GOT3 (cell line): Measurements from ENCODE around the gene SLC17A8.
"Not testable (repeated sequence)": the region's sequence is repeated elsewhere in the genome, so short reads cannot be mapped to it uniquely, and the experiment has no call there.

Experiments used
- DNase-seq: peaks from one replicate; lab custom pipeline; 2025; ENCODE audit warnings: mixed read lengths; lab: John Stamatoyannopoulos, UW

SLC17A8 gene

DNA sequence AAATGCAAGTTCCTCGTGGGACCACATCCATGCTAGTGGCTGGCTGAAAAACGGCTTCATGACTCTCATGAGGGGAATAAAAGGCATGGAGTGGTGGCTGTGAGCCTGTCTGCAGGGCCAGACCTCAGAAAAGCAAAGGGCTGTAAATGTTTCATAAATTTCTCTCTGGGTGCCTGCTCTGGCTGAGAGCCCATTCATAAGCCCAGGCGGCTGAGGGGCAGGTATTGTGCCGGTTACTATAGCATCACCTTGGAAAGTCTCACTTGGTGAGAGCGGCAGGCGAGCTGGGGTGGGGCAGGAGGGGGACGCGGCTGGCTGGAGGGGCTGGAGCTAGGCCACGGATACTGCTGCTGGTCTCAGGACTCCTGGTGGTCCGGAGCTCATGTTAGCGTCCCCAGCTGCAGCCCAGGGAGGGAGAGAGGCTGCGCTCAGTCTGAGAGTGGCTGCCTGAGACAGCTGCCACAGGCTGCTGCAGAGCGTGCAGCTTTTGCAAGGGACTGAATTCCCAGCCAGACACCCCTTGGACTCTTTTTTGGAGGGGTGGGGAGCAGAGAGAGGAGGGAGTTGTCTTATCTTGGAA is at the start of gene SLC17A8:
SLC17A8 (plus strand) TSS at position 431 of the 580 bp plus-strand sequence. CDS start 318 bp downstream, outside the sequence.
- DNase-seq: no peak

DNA sequence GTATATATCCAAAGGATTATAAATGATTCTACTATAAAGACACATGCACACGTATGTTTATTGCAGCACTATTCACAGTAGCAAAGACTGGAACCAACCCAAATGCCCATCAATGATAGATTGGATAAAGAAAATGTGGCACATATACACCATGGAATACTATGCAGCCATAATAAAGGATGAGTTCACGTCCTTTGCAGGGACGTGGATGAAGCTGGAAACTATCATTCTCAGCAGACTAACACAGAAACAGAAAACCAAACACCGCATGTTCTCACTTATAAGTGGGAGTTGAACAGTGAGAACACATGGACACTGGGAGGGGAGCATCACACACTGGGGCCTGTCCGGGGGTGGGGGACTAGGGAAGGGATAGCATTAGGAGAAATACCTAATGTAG is 48.7 kb upstream of the SLC17A8 start:
- not testable (repeated sequence) for DNase-seq

DNA sequence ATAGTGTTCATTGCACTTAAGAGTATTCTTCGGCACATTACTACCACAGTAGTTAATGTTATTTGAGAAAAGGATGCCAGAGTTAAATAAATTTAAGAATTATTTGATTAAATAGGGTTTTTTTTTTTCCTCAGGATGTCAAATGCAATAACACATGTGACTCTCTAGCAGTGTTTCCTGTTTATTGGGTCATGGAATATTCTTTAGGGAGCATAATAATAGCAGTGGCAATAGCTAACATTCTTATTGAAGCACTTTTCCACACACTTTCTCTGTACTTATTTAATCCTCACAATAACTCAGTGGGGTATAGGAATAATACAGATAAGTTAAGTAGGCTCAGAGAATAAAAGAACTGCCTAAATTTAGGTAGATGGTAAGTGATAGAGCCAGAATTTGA is 45.6 kb upstream of the SLC17A8 start:
- no peak for DNase-seq

DNA sequence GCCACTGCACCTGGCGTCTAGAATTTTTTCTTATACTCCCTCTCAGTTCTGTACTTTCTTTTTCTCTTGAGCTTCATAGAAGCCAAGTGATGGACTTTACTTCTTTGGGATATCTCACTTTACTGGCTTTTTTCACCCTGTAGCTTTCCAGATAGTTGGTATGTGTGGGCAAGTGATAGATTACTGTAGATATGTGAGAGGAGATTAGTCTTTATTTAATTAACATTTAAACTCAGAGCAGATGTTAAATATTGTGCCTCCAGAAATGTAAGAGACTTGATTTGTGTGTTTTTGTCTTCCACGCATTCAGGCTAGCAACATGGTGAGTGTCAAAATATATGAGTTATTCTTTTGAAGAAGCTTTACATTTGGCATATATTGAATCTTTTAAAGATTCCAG is 39.5 kb upstream of the SLC17A8 start:
- no peak for DNase-seq

DNA sequence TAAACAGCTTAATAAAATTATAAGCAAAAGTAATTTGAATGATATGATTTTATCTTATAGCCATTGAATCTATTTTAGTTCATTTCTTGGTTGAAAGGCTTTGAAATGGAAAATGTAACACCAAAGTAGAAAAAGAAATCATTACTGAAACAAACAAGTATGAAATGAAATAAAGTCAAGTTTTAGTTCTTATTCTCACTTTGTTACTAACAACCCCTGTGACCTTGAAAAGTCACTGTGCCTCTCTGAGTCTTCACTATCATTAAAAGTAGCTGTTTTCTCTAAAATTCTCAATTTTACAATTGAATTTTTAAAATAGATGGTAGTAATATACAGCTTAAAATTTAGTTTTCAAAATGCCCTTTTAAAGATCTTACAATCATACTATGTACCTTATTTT is 32.4 kb upstream of the SLC17A8 start:
- DNase-seq: no peak

DNA sequence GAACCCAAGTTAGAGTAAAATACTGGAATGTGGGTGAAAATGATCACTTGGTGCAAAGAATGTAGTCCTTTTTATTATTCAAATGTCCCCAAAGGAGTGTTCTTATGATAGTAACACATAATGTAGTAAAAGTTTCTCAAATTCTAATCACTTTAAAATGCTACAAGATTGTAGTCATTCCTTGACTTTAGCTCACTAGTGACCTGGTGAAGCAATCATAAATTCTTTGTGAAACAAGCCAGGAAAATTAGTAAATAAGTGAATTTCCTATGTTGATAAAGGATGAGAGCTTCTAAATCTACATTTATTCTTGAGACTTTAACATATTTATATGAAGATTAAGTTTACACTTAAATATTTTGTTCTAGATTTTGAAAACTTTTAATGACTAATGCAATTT is 30.7 kb upstream of the SLC17A8 start:
- DNase-seq: no peak

DNA sequence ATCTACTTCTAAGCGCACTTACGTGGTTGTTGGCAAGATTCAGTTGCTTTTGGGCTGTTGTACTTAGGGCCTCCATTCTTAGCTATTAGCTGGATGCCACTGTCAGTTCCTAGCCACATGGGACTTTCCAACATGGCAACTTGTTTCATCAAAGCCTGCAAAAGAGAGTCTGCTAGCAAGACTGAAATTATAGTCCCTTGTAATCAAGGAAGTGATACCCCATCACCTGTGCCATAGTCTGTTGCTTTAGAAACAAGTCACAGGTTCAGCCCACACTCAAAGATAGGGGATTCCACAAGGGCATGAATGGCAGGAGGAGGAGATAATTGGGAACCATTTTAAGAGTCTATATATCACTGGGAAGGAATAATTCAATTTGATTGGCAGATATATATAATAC is 27.1 kb upstream of the SLC17A8 start:
- DNase-seq: no peak

DNA sequence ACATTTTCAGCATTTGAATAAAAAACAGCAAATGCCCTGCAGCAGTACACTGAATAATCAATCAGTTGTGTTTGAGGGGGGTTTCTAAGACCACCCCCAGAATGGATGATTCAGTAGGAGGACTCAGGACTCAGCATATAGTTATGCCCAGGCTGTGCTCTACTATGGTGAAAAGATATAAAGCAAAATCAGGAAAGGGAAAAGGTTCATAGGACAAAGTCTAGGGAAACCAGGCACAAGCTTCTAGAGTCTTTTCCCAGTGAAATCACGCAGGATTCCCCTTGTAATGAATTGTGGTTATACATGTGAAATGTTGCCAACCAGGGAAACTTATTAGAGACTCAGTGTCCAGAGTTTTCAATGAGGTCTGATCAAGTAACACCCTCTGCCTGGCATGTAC is 25.0 kb upstream of the SLC17A8 start:
- DNase-seq: no peak

DNA sequence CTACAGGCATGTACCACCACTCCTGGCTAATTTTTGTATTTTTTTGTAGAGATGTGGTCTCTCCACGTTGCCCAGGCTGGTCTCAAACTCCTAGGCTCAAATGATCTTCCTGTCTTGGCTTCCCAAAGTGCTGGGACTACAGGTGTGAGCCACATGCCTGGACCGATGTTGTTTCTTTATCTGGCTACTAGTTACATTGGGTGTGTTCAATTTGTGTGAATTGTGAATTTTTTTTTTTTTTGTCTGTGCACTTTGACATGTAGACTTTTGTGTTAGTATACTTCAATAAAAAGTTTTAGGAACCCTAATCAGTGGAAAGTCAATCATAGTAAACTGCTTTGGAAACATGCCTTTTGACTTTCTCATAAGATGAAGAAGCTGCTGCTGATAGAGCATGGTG is 24.0 kb upstream of the SLC17A8 start:
- no peak for DNase-seq

DNA sequence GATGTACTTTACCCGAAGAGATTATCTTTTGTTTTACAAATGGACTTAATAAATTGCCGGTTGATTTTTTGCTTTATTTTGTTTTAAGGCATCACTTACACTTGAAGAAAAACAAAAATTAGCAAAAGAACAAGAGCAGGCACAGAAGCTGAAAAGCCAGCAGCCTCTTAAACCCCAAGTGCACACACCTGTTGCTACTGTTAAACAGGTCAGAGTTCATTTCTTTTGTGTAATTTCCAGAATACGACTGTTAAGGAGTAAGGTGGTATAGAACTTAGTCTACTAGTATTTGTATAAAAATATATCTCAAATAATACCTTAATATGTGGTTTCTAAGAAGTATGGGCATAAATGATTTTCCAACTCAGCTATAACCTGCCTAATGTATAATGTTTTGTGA is 19.6 kb upstream of the SLC17A8 start:
- DNase-seq: no peak

DNA sequence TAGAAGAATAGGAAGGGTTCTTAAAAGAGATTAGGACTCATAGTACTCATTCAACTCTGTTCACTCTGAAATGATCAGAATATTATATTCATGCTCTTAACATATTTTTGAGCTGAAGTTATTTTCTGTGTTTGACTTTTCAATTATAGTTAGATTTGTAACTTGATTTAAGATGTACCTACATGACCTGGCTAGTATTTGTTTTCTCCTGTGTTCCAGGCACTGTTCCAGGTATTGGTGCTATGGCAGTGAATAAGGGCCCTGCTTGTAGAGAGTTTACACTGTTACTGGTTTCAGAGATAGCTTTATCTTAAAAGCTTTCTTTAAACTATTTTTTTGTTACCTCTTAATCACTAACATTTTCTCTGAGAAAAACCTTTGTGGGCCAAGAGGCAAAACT is 19.1 kb upstream of the SLC17A8 start:
- DNase-seq: no peak

DNA sequence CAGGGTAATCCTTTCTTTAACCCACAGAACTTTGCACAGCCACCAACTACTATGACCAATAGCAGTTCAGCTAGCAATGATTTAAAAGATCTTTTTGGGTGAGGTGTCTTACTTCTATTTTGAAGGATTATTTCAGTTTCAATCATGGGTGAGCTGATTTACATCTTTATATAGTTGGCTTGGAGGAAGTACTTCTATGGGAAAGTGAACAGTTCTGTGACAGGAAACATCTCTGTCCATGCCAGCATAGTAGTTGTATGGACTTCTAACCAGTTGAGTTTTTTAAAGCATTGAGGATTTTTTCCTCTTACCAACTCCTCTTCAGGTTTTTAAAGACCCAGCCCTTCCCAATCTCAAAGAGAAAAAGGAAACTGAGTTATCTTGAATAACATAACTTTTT is 17.8 kb upstream of the SLC17A8 start:
- DNase-seq: no peak

DNA sequence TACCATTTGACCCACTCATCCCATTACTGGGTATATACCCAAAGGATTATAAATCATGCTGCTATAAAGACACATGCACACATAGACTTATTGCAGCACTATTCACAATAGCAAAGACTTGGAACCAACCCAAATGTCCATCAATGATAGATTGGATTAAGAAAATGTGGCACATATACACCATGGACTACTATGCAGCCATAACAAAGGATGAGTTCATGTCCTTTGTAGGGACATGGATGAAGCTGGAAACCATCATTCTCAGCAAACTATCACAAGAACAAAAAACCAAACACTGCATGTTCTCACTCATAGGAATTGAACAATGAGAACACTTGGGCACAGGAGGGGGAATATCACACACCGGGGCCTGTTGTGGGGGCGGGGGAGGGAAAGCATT is 14.0 kb upstream of the SLC17A8 start:
- not testable (repeated sequence) for DNase-seq

DNA sequence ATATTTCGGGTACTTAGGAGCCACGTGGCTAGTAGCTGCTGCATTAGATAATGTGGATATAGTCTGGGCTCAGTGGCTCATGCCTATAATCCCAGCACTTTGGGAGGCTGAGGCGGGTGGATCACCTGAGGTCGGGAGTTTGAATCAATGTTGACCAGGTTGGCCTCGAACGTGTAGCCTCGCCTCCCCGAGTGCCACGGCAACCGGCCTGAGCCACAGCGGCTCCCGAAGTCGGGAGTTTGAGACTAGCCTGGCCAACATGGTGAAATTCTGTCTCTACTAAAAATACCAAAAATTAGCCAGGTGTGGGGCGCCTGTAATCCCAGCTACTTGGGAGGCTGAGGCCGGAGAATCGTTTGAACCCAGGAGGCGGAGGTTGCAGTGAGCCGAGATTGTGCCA is 12.5 kb upstream of the SLC17A8 start:
- DNase-seq: not testable (repeated sequence)

DNA sequence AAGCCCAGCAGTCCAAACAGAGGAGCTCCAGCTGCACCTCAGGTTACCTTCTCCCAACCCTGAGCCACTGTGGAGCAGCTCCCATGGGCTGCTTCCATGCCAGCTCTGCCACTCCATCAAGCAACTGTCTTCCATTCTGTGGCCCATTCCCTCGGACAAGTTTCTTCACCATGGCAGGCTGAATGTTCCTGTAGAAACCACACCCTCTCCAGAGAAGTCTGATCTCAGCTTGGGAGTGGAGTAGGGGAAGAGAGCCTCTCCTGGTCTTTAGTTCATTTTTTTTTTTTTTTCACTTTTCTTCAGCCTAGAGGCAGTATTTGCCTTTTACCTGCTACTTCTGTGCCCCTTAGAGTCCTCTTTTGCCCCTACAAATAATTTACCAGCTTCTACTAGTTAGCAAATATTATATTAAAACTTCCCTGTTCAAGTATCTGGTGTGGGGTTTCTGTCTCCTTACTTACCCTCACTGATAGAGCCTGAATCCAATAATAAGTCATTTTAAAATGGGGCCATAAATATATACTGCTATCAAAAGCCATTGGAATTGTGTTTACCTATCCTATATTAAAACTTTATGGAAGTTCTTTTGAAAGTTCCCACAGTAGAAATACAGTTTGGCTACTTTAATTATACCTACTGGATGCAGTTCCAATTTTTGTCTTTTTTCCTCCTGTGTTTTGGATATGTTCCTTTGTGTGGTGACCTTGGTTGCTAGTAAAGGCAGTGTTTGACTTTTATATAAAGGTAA is 11.7 kb upstream of the SLC17A8 start:
- DNase-seq: no peak

DNA sequence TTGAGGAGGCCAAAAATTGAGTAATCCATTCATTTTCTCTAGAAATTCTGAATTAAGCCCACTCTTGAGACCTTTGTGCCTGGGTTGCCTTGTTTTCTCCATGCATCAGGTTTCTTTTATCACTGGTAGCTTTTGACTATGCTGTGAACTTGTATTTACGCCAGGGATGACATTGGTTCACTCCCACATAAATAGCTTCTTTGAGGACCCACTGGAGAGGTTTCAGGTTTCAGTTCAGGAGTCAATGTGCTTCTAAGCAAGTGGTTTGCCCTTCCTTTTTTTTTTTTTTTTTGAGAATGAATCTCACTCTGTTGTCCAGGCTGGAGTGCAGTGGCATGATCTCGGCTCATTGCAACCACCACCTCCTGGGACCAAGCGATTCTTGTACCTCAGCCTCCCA is 10.2 kb upstream of the SLC17A8 start:
- DNase-seq: no peak

DNA sequence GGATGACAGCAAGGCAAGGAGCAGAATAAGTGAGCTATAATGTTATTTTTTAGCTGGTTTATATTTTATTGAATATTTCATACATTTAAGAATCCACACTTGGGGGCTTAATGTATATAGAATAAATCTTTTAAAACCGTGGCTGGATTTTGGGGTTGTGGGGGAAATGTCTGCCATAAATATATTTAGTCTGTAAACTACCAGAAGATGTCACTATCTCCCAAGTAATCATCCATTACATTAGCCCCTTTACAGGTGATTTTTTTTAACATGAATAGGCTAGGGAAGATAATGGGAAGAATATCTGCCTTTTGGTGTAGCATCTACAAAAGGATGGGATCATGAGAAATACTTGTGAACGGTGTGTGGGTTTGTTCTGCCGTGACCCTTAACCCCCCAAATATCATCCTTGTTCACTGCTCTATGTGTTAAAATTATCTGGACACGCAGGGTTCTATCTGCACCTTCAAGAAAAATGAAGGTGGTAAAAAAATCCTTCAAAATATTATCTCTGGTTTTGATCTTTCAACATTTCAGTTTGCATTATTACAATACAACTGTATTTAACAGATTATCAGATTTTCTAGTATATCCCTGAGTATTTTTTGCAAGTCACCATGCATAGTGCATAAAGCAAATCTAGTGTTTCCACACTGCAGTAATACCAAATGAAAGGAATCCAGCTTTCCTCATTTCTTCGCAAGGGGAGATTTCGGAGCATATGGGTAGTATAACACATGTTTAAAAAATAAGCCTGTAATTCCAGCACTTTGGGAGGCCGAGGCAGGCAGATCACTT is 8.0 kb upstream of the SLC17A8 start:
- no peak for DNase-seq

DNA sequence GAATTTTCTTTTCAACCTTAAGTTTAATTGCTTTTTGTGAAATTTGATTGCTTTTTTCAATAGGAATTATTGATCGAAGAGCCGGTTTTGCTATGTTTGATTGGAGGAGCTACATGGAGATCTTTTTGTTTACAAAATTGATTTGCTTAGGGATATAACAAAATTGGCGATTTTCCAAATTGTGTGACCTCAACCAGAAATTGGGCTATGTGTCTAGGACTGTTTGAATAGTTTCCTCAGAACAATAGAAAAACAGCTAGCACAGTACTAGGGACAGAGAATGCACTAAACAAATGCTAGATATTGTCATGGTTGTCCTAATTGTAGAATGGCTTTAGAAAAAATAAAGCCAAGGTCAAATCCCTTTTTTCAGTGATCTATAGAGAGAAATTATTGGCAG is 2.4 kb downstream of the SLC17A8 start:
- no peak for DNase-seq

DNA sequence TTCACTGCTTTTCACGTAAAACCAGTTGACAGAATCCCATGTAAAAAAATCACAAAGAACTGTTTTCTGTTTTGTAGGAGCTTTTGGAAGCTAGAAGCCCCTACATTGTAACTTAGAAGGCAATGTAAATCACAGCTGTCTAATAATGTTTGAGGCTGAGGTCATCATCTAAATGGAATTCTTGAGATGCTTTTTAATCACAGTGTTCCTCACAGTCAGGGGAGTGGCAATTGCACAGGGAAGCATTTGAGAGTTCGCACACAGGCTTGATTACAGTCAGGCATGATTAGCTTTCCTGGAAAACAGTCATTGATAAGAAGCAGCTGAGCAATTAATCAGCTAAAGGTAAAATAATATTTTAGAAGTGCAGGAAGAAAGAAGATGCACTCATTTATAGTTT is 2.9 kb downstream of the SLC17A8 start:
- DNase-seq: no peak

DNA sequence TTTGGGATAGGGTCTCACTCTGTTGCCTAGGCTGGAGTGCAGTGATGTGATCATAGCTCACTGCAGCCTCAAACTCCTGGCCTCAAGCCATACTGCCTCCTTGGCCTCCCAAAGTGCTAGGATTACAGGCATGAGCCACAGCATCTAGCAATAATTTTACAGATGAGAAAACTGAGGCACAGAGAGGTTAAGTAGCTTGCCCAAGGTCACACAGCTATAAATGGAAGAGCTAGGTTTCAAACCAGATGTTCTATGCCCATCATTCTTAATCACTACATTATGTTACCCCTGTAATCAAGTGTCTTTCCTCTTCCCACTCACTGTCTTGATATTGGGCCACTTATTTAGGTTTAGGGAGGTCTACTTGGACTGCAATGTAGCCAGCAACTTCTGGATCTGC is 3.6 kb downstream of the SLC17A8 start:
- DNase-seq: no peak

DNA sequence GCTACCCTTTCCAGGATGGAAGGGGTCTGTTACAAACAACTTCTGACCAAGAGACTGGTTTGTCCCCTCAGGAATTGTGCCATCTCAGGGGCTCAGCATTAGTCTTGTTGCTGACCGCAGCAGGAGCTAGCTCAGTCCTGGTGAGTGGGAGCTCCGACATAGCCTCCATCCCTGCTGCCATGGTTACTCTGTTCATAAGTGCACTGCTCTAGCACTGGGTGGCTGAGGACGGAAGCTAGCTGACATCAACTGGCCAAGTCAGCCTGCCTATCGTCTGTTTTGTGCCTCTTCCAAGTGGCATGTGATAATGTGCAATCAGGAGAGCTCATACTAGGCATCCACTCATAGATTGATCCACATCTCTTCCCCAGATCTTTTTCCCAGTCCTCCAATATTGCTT is 7.5 kb downstream of the SLC17A8 start:
- DNase-seq: no peak

DNA sequence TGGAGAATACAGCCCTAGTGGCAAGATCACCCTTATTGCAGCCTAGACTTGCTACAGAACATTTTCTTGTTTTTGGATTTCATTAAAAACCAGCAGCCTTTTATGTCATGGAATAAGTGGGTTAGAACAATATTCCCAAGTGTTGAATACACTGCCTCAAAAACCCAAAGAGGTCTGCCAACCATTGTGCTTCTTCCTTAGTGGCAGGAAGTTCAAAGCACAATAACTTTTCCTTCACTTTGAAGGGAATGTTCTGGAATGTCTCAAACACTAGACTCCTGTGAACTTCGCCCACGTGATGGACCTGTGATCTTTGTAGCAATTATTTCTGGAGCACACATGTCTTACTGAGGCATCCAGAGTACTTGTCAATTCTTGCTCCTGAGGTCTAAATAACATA is 8.5 kb downstream of the SLC17A8 start:
- no peak for DNase-seq

DNA sequence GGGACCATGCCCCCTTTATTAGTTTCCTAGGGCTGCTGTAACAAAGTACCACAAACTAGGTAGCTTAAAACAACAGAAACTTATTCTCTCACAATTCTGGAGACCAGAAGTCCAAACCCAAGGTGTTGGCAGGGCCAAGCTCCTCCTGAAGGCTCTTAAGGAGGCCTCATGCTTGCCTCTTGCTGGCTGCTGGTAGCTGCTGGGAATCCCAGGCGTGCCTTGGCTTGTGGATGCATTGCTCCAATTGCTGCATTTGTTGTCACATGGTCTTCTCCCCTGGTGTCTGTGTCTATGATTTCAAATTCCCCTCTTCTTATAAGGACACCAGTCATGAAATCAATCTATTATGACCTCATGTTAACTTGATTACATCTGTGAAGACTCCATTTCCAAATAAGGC is 11.2 kb downstream of the SLC17A8 start:
- no peak for DNase-seq
